NOMO-1 (cell line): ENCODE results near the gene AP1G2.
"Not testable (repeated sequence)": the region's sequence is repeated elsewhere in the genome, so short reads cannot be mapped to it uniquely, and the experiment has no call there.

Experiments
- DNase-seq, 2 experiments: peaks; one replicate each; lab custom pipeline; 2025; ENCODE audit not compliant: unreplicated experiment in 2 of 2; lab: John Stamatoyannopoulos, UW

Gene AP1G2, protein sequence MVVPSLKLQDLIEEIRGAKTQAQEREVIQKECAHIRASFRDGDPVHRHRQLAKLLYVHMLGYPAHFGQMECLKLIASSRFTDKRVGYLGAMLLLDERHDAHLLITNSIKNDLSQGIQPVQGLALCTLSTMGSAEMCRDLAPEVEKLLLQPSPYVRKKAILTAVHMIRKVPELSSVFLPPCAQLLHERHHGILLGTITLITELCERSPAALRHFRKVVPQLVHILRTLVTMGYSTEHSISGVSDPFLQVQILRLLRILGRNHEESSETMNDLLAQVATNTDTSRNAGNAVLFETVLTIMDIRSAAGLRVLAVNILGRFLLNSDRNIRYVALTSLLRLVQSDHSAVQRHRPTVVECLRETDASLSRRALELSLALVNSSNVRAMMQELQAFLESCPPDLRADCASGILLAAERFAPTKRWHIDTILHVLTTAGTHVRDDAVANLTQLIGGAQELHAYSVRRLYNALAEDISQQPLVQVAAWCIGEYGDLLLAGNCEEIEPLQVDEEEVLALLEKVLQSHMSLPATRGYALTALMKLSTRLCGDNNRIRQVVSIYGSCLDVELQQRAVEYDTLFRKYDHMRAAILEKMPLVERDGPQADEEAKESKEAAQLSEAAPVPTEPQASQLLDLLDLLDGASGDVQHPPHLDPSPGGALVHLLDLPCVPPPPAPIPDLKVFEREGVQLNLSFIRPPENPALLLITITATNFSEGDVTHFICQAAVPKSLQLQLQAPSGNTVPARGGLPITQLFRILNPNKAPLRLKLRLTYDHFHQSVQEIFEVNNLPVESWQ

GRCh38 chr14:23567186-23568020 is at the start of gene AP1G2:
TSS of gene AP1G2 (minus strand) at chr14:23567791. CDS start at chr14:23567314, 477 bp downstream.
- peak; percentile 78 to 85 for DNase-seq

DNA sequence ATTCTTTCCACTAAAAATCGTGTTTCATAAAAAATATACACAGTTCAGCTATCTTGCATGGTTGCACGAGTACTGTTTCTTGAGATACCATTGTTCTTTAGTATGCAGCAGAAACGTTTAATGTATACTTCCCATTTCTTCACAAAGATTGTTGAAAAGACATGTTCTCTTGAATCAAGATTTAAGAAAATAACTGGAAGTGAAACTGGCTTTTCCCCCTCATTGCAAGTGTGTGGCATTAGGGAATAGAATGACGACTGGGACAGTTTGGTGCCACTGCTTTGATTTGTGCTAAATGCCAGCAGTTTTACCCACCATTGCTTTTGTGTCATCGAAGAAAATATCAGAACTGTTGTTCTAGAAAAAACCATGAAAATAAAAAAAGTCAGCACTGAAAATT is 48.3 kb upstream of the AP1G2 start:
- DNase-seq, result peak in 1 of 2 experiments; percentile 75

DNA sequence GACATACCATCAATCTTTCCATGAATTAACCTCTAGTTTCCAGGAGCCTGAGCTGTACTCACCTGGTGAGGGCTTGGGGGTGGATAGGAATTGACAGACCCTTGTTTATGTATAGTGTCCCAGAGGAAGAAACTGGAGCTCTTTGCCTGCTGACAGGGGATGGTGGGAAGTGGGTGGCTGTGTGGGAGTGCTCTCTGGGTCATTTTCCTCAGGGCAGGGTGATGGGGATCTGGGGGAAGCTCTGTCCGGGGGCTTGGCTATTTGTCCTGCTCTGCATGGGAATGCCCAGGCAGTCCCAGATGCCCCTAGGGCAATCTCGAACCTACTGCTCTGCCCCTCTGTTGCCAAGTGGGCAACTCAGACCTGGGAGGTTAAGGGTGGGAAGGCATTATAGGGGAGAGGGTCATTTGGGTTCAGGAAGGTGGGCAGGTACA is 46.8 kb upstream of the AP1G2 start:
- DNase-seq, result no peak

DNA sequence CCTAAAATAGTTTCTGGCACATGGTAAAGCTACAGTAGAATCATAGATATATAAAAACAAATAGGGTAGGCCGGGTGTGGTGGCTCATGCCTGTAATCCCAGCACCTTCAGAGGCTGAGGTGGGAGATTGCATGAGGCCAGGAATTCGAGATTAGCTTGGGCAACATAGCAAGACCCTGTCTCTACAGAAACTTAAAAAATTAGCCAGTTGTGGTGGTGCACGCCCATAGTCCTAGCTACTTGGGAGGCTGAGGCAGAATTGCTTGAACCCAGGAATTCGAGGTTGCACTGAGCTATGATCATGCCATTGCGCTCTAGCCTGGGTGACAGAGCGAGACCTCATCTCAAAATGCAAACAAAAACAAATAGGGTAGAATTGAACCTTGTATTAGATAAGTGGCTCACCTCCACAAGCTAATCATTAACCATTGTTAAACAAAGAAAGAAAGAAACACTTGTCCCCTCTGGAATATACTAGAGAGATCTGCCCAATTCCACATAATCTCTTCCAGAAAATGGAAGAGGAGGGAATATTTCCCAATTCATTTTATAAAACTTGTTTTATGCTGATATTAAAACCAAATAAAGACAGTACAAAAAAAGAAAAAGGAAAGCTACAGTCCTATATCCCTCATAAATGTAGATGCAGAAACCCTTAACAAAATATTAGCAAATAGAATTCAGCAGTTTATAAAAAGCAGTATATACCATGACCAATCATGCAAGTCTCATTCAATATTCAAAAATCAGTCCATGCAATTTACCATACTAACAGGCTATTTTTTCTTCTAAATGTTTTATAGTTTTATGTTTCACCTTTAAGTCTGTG is 45.9 kb upstream of the AP1G2 start:
- DNase-seq, result no peak

GRCh38 chr14:23612802-23613201 is 45.2 kb upstream of the AP1G2 start:
- no peak for DNase-seq

DNA sequence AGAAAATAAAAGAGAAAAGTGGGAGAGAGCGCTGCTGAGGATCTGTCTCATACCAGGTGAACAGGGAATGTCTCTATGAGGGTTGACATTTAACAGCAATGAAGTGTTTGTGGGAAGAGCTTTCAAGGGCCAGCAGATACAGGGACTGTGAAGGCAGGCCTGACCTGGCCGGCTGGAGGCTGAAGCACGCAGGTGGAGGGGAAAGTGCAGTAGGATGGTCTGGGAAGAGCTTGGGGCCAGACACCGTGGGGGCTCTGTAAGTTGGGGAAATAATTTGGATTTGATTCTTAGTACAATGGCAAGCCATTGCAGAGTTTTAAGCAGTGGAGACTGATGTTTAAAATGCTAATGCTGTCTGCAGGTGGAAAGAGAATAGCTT is 44.8 kb upstream of the AP1G2 start:
- no peak for DNase-seq

DNA sequence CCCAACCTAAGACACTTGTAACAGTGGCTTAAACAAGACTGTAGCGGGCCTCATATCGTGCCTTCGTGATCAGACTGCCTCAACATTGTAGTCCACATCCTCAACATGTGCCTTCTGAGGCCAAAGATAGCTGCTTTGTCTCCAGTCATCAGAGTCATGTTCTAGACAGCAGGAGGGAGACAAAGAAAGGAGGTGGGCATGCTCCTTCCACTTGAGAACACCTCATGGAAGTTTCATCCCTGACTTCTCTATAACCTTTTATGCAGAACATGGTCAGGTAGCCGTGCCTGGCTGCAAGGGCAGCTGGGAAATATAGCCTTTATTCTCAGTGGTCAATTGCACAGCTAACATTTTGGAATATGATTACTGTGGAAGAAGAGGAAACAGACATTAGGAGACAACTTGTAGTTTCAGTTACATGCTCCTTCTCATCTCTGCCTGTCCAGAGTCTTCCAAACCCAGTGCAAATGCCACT is 43.3 kb upstream of the AP1G2 start:
- no peak for DNase-seq

DNA sequence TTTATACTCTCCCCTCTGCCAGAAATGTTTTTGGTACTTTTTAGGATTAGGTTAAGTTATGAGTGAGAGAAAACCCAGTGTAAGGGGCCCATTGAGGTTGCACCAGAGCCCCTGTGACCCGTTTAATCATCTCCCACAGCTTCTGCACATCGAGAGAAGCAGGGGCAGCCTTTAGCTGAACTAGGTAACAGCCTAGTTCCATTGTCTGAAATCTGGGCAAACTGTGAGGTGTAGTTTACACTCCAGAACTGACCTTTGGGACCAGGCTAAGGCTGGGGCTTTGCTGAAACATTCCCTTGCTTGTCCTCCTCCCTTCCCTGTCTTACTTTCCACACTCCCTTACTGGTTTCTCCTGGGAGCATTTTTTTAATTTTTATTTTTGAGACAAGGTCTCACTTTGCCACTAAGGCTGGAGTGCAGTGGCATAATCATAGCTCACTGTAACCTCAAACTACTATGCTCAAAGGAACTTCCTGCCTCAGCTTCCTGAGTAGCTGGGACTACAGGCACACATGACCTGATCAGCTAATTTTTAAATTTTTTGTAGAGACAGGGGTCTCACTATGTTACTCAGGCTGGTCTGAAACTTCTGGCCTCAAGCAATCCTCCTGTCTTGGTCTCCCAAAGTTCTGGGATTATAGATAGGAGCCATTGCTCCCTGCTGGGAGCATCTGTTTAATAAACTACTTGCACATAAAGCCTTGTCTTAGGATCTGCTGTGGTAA is 42.7 kb upstream of the AP1G2 start:
- DNase-seq, result no peak

DNA sequence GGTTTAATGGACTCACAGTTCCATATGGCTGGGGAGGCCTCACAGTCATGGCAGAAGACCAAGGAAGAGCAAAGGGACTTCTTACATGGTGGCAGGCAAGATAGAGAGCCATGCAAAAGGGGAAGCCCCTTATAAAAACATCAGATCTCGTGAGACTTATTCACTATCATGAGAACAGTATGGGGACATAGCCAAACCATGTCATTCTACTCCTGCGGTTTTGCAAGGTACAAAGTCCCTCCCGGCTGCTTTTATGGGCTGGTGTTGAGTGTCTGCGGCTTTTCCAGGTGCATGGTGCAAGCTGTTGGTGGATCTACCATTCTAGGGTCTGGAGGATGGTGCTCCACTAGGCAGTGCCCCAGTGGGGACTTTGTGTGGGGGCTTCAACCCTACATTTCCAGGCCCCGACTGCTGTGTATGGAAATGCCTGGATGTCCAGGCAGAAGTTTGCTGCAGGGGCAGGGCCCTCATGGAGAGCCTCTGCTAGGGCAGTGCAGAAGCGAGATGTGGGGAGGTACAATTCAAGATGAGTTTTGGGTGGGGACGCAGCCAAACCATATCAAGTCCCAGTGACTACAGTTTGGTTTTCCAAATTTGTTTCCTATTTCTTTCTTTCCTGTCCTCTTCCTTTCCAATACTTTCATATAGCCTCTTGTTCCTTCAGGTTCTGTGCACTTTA is 42.0 kb upstream of the AP1G2 start:
- DNase-seq, result not testable (repeated sequence)

GRCh38 chr14:23609001-23609400 is 41.4 kb upstream of the AP1G2 start:
- DNase-seq, result no peak

GRCh38 chr14:23608454-23608853 is 40.9 kb upstream of the AP1G2 start:
- DNase-seq, result no peak

DNA sequence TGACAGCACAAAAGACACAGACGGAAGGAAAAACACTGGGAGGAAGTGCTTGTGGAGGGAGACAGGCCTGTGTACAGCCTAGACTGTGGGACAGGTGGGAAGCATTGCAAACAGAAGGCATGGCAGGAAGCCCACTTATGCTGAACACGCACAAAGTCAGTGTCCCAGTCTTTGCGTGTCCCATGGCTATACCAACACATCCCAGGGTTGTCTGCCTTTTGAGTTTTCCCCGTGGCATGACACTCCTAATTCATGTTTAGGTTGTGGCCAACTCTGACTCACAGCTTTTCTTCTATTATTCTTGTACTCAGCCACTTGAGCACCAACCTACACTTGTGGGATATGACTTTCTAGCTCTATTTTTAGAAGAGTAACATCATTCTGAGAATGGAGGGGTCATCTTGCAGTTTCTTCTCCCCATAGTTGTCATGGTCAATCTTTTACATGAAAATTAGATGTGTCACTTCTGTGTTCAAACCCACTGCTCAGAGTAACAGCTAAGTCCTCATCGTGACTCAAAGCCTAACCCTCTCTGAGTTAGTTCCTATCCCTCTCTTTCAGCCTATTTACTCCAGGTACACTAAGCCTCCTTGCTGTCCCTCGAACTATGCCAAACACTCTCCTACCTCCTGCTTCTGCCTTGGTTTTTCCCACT is 38.5 kb upstream of the AP1G2 start:
- no peak for DNase-seq

DNA sequence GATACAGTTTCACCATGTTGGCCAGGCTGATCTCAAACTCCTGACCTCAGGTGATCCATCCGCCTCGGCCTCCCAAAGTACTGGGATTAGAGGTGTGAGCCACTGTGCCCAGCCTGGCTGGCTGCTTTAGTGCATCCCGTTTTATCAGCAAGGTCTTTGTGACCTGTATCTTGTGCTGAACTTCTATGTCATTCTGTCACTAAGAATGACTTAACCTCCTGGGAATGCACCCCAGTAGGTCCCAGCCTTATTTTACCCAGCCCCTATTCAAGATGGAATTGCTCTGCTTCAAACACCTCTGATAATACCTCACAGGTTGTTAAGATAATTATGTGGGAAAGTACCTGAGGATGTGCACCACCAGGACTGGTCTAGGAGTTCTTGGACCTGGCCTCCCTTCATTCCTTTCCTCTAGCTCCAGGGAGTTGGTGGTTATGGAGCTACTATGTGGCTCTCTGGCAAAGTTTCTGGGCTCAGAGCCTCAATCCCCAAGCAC is 37.1 kb upstream of the AP1G2 start:
- no peak for DNase-seq

- no peak for DNase-seq
Observed at GRCh38 chr14:23604148-23604547, 36.6 kb upstream of the AP1G2 start.

- no peak for DNase-seq
Observed at GRCh38 chr14:23603103-23603502, 35.5 kb upstream of the AP1G2 start.

- DNase-seq, result no peak
Observed at GRCh38 chr14:23602181-23603095, 34.8 kb upstream of the AP1G2 start.

DNA sequence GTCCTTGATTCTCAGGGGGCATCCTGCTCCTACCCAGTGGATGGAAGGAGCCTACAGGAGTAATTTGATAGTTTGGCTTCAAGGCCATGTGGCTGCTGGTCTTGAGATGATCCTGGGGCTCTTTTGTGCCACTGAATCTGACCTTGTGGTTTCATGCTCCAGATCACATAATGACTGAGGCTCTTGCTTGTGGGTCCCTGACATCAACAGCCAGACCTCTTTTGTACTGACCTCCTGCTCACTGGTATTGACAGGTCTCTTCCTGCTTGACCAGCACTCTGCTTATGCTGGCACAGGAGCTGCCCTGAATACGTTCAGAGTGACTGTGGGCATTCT is 34.2 kb upstream of the AP1G2 start:
- no peak for DNase-seq
